ENCODE results near the gene OR8B8.

DNA sequence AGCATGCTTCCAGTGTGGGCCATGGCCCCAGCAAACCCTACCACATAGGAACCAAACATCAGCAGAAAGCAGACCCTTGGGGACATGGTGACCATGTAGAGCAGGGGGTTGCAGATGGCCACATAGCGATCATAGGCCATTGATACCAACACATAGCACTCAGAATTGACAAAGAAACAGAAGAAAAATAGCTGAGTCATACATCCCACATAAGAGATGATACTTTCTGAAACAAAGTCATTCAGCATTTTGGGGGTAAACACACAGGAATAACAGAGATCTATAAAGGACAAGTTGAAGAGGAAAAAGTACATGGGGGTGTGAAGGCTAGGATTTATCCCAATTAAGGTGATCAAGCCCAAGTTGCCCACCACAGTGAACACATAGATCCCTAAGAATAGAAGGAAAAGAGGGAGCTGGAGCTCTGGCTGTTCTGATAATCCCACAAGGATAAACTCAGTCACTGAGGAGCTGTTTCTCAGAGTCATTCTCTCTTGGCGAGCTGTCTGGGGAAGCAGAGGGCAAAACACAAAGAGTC, 21.0 kb downstream of the OR8B8 start, which contains the start of gene OR8B4:
- TF ChIP-seq GATA3 (IDR thresholded peaks at IDR 0.05; ENCODE audit: low read depth, low read length) (no peak), GATA2 (IDR thresholded peaks at IDR 0.05; ENCODE audit: low read depth, low read length) (no peak)

All from SH-SY5Y (cell line).